Esophagus squamous epithelium (tissue), 4 donors: Measurements from ENCODE around the gene CHDH.

Source experiments
- CTCF ChIP-seq, 6 experiments: fragments of 450-650 bp in 4 of 6; fragments of 200-600 bp in 2 of 6; sonication (generic) in 2 of 6; IDR thresholded peaks; one replicate each; pipeline ENCODE4 v1.5.1; 2016 to 2019; ENCODE audit warnings: antibody characterized with exemption in 6 of 6, mild to moderate bottlenecking in 4 of 6, moderate library complexity in 4 of 6
- POLR2A ChIP-seq, 4 donors: fragments of 450-650 bp; IDR thresholded peaks; one replicate each; pipeline ENCODE4 v1.6.1; 2017; ENCODE audit warnings: antibody characterized with exemption in 4 of 4, mild to moderate bottlenecking in 4 of 4, moderate library complexity in 3 of 4

- TF ChIP-seq CTCF (IDR thresholded peaks at IDR 0.05): no peak
- no peak for TF ChIP-seq POLR2A (IDR thresholded peaks at IDR 0.05)
Measured at GRCh38 chr3:53811143-53811927, 34.9 kb downstream of the CHDH start.
